Liver (tissue), 9 donors: ENCODE data around the gene NXPE1. TPM values are rescaled to one million over a fixed set of nuclear protein-coding genes. Genes with fewer than 3 reads are reported as not detected.

Experiments
- DNase-seq: peaks from one replicate; pipeline ENCODE4 v3.0.0-alpha.2; 2017; ENCODE audit warnings: low spot score
- H3K27ac ChIP-seq, 2 donors: one replicate each; pipeline ENCODE4 v1.7.0; 2013; ENCODE audit warnings: inconsistent platforms in 2 of 2, low read length in 2 of 2, control low read depth in 1 of 2, low read depth in 1 of 2, mild to moderate bottlenecking in 1 of 2
- H3K27me3 ChIP-seq, 4 donors: one replicate each; pipeline versions ENCODE4 v1.6.1 to v1.7.0; 2013; ENCODE audit warnings: low read length in 3 of 4, inconsistent platforms in 1 of 4, mild to moderate bottlenecking in 1 of 4, moderate library complexity in 1 of 4; ENCODE audit not compliant: control insufficient read depth in 4 of 4, insufficient read depth in 4 of 4
- H3K36me3 ChIP-seq, 4 donors: one replicate each; pipeline versions ENCODE4 v1.6.1 to v1.7.0; 2013; ENCODE audit warnings: low read length in 3 of 4, mild to moderate bottlenecking in 3 of 4, low read depth in 1 of 4, moderate library complexity in 1 of 4; ENCODE audit not compliant: control insufficient read depth in 4 of 4, insufficient read depth in 3 of 4
- H3K4me1 ChIP-seq, 4 donors: one replicate each; pipeline versions ENCODE4 v1.6.1 to v1.7.0; 2013; ENCODE audit warnings: low read length in 3 of 4, mild to moderate bottlenecking in 3 of 4, moderate library complexity in 1 of 4; ENCODE audit not compliant: control insufficient read depth in 4 of 4, insufficient read depth in 4 of 4
- H3K4me3 ChIP-seq, 3 donors: one replicate each; pipeline versions ENCODE4 v1.6.1 to v1.7.0; 2013; ENCODE audit warnings: low read length in 3 of 3, control low read depth in 1 of 3, low read depth in 1 of 3, mild to moderate bottlenecking in 1 of 3
- H3K9ac ChIP-seq, 2 donors: one replicate each; pipeline ENCODE4 v1.7.0; 2013; ENCODE audit warnings: low read length in 2 of 2, mild to moderate bottlenecking in 2 of 2, moderate library complexity in 2 of 2, control low read depth in 1 of 2, low read depth in 1 of 2
- H3K9me3 ChIP-seq, 4 donors: one replicate each; pipeline versions ENCODE4 v1.6.1 to v1.7.0; 2013; ENCODE audit warnings: low read length in 3 of 4; ENCODE audit not compliant: control insufficient read depth in 4 of 4
- ATF3 ChIP-seq: IDR thresholded peaks from 2 replicates; pipeline ENCODE4 v1.6.1; 2016; ENCODE audit warnings: antibody characterized with exemption
- CTCF ChIP-seq: fragments of 150-350 bp; IDR thresholded peaks from 2 replicates; pipeline ENCODE4 v1.5.1; 2017; ENCODE audit warnings: improper control_type of control experiment, low read depth, low read length; ENCODE audit not compliant: missing input control
- EGR1 ChIP-seq, 2 donors: IDR thresholded peaks; 2 replicates each; pipeline ENCODE4 v1.6.1; 2016 to 2018; ENCODE audit warnings: antibody characterized with exemption in 2 of 2, low read depth in 2 of 2
- FOXA1 ChIP-seq: IDR thresholded peaks from 2 replicates; pipeline ENCODE4 v1.6.1; 2016; ENCODE audit warnings: antibody characterized with exemption
- FOXA2 ChIP-seq: IDR thresholded peaks from 2 replicates; pipeline ENCODE4 v1.6.1; 2016; ENCODE audit warnings: antibody characterized with exemption
- GABPA ChIP-seq, 2 donors: IDR thresholded peaks in 1 of 2; conservative IDR thresholded peaks in 1 of 2; 2 replicates each; pipeline ENCODE4 v1.6.1; 2016; ENCODE audit warnings: antibody characterized with exemption in 2 of 2, mild to moderate bottlenecking in 1 of 2, moderate library complexity in 1 of 2
- HNF4A ChIP-seq, 2 donors: conservative IDR thresholded peaks; 2 replicates each; pipeline ENCODE4 v1.6.1; 2016; ENCODE audit warnings: antibody characterized with exemption in 2 of 2, mild to moderate bottlenecking in 2 of 2
- HNF4G ChIP-seq: IDR thresholded peaks from 2 replicates; pipeline ENCODE4 v1.6.1; 2016; ENCODE audit warnings: antibody characterized with exemption
- JUND ChIP-seq, 2 donors: IDR thresholded peaks; 2 replicates each; pipeline ENCODE4 v1.6.1; 2016; ENCODE audit warnings: antibody characterized with exemption in 2 of 2
- MAX ChIP-seq: IDR thresholded peaks from 2 replicates; pipeline ENCODE4 v1.6.1; 2016; ENCODE audit warnings: antibody characterized with exemption
- NR2F2 ChIP-seq: IDR thresholded peaks from 2 replicates; pipeline ENCODE4 v1.6.1; 2016; ENCODE audit warnings: antibody characterized with exemption
- RAD21 ChIP-seq, 2 donors: IDR thresholded peaks; 2 replicates each; pipeline ENCODE4 v1.6.1; 2016; ENCODE audit warnings: antibody characterized with exemption in 2 of 2, mild to moderate bottlenecking in 2 of 2
- RXRA ChIP-seq, 2 donors: IDR thresholded peaks; 2 replicates each; pipeline ENCODE4 v1.6.1; 2017 to 2018; ENCODE audit warnings: antibody characterized with exemption in 2 of 2, mild to moderate bottlenecking in 1 of 2
- SP1 ChIP-seq: IDR thresholded peaks from 2 replicates; pipeline ENCODE4 v1.6.1; 2018; ENCODE audit warnings: antibody characterized with exemption, mild to moderate bottlenecking
- TAF1 ChIP-seq: conservative IDR thresholded peaks from 2 replicates; pipeline ENCODE4 v1.6.1; 2016; ENCODE audit warnings: antibody characterized with exemption, mild to moderate bottlenecking
- YY1 ChIP-seq: IDR thresholded peaks from 2 replicates; pipeline ENCODE4 v1.6.1; 2016; ENCODE audit warnings: antibody characterized with exemption, mild to moderate bottlenecking
- ZBTB33 ChIP-seq: IDR thresholded peaks from 2 replicates; pipeline ENCODE4 v1.6.1; 2016; ENCODE audit warnings: antibody characterized with exemption
- WGBS: extraction: QIAGEN DNeasy Blood & Tissue Kit; methylation state at CpG from one replicate; pipeline ENCODE4 v1.1.7; 2013; 5-methylcytosine and 5-hydroxymethylcytosine counted together
- polyA plus RNA-seq, 2 donors: library from polyadenylated mRNA; stranded (reverse) in 1 of 2; unstranded in 1 of 2; fragments of 200-250 nt in 1 of 2; fragments of >200 nt in 1 of 2; fragmentation: Nextera tagmentation in 1 of 2; extraction: Ambion mirVana in 1 of 2; gene quantifications; one replicate each; pipeline versions ENCODE4 v1.2.1 to v1.2.3, GENCODE V29; 2013 to 2015
- total RNA-seq, 2 donors: library from RNA; depleted of rRNA; stranded (reverse); fragments of >200 nt; gene quantifications; one replicate each; pipeline ENCODE4 v1.2.3, GENCODE V29; 2014
- donor health status: healthy.
- donor health status: healthy.
- donor health status: healthy.
- donor health status: healthy.
- donor health status: healthy.

The NXPE1 gene
- total and polyA plus RNA-seq, 4 donors = not detected

GRCh38 chr11:114553642-114554041 lies 6.0 kb downstream of the NXPE1 start:
- 76% methylated on average over 2 of the region's 2 CpGs for WGBS
- Histone ChIP-seq H3K9me3 (no peaks in the 10 kb centered on the region), H3K9ac (no peak overlapping the region), H3K4me1 (no peaks in the 10 kb centered on the region), H3K36me3 (no peaks in the 10 kb centered on the region), H3K27ac (no peak overlapping the region), H3K27me3 (no peaks in the 10 kb centered on the region), H3K4me3 (no peak overlapping the region)
- DNase-seq = no peak
- TF ChIP-seq HNF4A (conservative IDR thresholded peaks at IDR 0.05) (no peak), FOXA1 (no peak), SP1 (no peak), MAX (no peak), TAF1 (no peak), FOXA2 (no peak), CTCF (no peak), HNF4G (no peak), JUND (IDR thresholded peaks at IDR 0.05) (no peak), ATF3 (no peak), ZBTB33 (no peak), EGR1 (IDR thresholded peaks at IDR 0.05; ENCODE audit: low read depth in 2 of 2) (no peak), YY1 (no peak), RAD21 (IDR thresholded peaks at IDR 0.05) (no peak), GABPA (IDR thresholded peaks at IDR 0.05 in 1 of 2, conservative IDR thresholded peaks at IDR 0.05 in 1 of 2) (no peak)

- Histone ChIP-seq H3K4me3 (no peak overlapping the region), H3K27ac (no peak overlapping the region), H3K27me3 (no peaks in the 10 kb centered on the region), H3K4me1 (no peaks in the 10 kb centered on the region), H3K36me3 (no peaks in the 10 kb centered on the region), H3K9me3 (no peaks in the 10 kb centered on the region), H3K9ac (no peak overlapping the region)
- no peak for DNase-seq
- 79% methylated on average over 4 of the region's 4 CpGs for WGBS
- TF ChIP-seq NR2F2 (no peak), RAD21 (IDR thresholded peaks at IDR 0.05) (no peak), HNF4G (no peak), JUND (IDR thresholded peaks at IDR 0.05) (no peak)
Observed at GRCh38 chr11:114551060-114551459, 8.6 kb downstream of the NXPE1 start.

- WGBS = 79% methylated on average over 2 of the region's 2 CpGs
- no peaks in the 10 kb centered on the region for H3K4me1 ChIP-seq
- no peak for TF ChIP-seq FOXA2
- TF ChIP-seq YY1 = no peak
- no peak for TF ChIP-seq JUND (IDR thresholded peaks at IDR 0.05)
- no peak for TF ChIP-seq RAD21 (IDR thresholded peaks at IDR 0.05)
- TF ChIP-seq RXRA (IDR thresholded peaks at IDR 0.05) = no peak
- TF ChIP-seq GABPA (IDR thresholded peaks at IDR 0.05 in 1 of 2, conservative IDR thresholded peaks at IDR 0.05 in 1 of 2) = no peak
- TF ChIP-seq NR2F2 = no peak
- no peak for TF ChIP-seq EGR1 (IDR thresholded peaks at IDR 0.05; ENCODE audit: low read depth in 2 of 2)
- TF ChIP-seq MAX = no peak
- TF ChIP-seq HNF4G = no peak
- TF ChIP-seq SP1 = no peak
- TF ChIP-seq CTCF = no peak
Observed at GRCh38 chr11:114525682-114526081, 34.0 kb downstream of the NXPE1 start.

More at GRCh38 chr11:114525682-114526081, 34.0 kb downstream of the NXPE1 start:
- no peaks in the 10 kb centered on the region for H3K27me3 ChIP-seq
- no peaks in the 10 kb centered on the region for H3K36me3 ChIP-seq
- H3K9ac ChIP-seq = no peak overlapping the region
- no peak overlapping the region for H3K27ac ChIP-seq
- DNase-seq = no peak
- peaks cover 4 to 10% (median 5%) of the 10 kb centered on the region in 4 donors for H3K9me3 ChIP-seq
- no peak overlapping the region for H3K4me3 ChIP-seq
